Kasumi-1 (cell line): ENCODE measurements around the gene LYST.
"Not testable (repeated sequence)": the region's sequence is repeated elsewhere in the genome, so short reads cannot be mapped to it uniquely, and the experiment has no call there.

ENCODE experiments used
- DNase-seq, 2 experiments: peaks; one replicate each; lab custom pipeline; 2025; lab: John Stamatoyannopoulos, UW

Gene LYST

GRCh38 chr1:235822685-235823084 is 44.0 kb downstream of the LYST start:
- DNase-seq: no peak

- DNase-seq: no peak
These were observed 45.2 kb downstream of the LYST start for GRCh38 chr1:235821361-235821981.

- DNase-seq: no peak
These were observed 46.6 kb downstream of the LYST start for GRCh38 chr1:235820061-235820460.

GRCh38 chr1:235818632-235819136 is 48.0 kb downstream of the LYST start:
- DNase-seq: no peak

- no peak for DNase-seq
These were observed 49.5 kb downstream of the LYST start for GRCh38 chr1:235817101-235817728.

GRCh38 chr1:235809688-235810397 is 56.9 kb downstream of the LYST start:
- no peak for DNase-seq

- DNase-seq: no peak
These were observed 58.5 kb downstream of the LYST start for GRCh38 chr1:235808223-235808622.

GRCh38 chr1:235806123-235806522 is 60.6 kb downstream of the LYST start:
- DNase-seq: no peak

GRCh38 chr1:235802573-235803346 is 63.9 kb downstream of the LYST start:
- no peak for DNase-seq

GRCh38 chr1:235799264-235799663 is 67.4 kb downstream of the LYST start:
- DNase-seq: no peak

GRCh38 chr1:235791532-235792060 is 75.1 kb downstream of the LYST start:
- no peak for DNase-seq

GRCh38 chr1:235790123-235790522 is 76.6 kb downstream of the LYST start:
- DNase-seq: no peak

GRCh38 chr1:235786227-235786898 is 80.3 kb downstream of the LYST start:
- not testable (repeated sequence) for DNase-seq

GRCh38 chr1:235784950-235785349 is 81.8 kb downstream of the LYST start:
- DNase-seq: no peak

GRCh38 chr1:235783148-235783776 is 83.4 kb downstream of the LYST start:
- DNase-seq: peak; percentile 51 to 56

GRCh38 chr1:235782601-235783000 is 84.1 kb downstream of the LYST start:
- no peak for DNase-seq

GRCh38 chr1:235781807-235782206 is 84.9 kb downstream of the LYST start:
- DNase-seq: no peak

GRCh38 chr1:235779770-235780169 is 86.9 kb downstream of the LYST start:
- no peak for DNase-seq

GRCh38 chr1:235776396-235776795 is 90.3 kb downstream of the LYST start:
- no peak for DNase-seq

- no peak for DNase-seq
These were observed 91.4 kb downstream of the LYST start for GRCh38 chr1:235775246-235775860.

GRCh38 chr1:235767795-235768194 is 98.9 kb downstream of the LYST start:
- DNase-seq: no peak
